ENCODE data around the gene ACSF2. TPM values are rescaled to one million over a fixed set of nuclear protein-coding genes. Genes with fewer than 3 reads are reported as not detected.

The ACSF2 gene
- total and polyA plus RNA-seq, 2 of the 13 experiments (the other 11 are each of a cell fraction or from before 2014, with no cell fraction given), result 87.3 to 109 TPM

DNA sequence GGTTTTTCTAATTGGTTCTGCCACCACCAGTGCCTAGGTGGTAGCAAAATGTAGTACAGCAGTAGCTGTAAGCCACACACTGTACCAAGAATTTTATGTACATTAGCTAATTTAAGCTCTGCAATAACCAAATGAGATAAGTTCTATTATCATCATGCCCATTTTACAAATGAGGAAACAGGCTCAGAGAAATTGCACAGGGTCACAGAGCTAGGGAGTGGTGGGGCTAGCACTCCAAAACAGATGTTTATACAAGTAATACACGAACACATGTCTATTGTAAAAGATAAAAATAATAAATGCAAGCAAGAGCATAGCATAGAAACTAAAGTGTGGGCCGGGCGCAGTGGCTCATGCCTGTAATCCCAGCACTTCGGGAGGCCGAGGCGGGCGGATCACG lies 66.2 kb downstream of the ACSF2 start:
- intact Hi-C loops (cut with micrococcal nuclease; ENCODE audit: unreplicated experiment), result no loop called here
- CTCF ChIA-PET (ENCODE audit: low intra/inter-chr PET ratio, low total read pairs), result no interaction called here
- Histone ChIP-seq H3K36me3 (replicated peaks in 1 of 2; ENCODE audit: control insufficient read depth in 1 of 2, insufficient read depth in 2 of 2, low read length in 2 of 2) (no peaks in the 10 kb centered on the region), H3K79me2 (ENCODE audit: insufficient read depth, low read length) (no peaks in the 10 kb centered on the region), H4K20me1 (ENCODE audit: insufficient read depth, low read length) (no peaks in the 10 kb centered on the region), H3K27me3 (ENCODE audit: control insufficient read depth in 1 of 2, insufficient read depth in 2 of 2, low read length in 2 of 2) (no peaks in the 10 kb centered on the region; a peak in 1 of 5 replicates), H3K4me1 (ENCODE audit: insufficient read depth, low read length) (no peaks in the 10 kb centered on the region), H3K9ac (ENCODE audit: insufficient read depth, low read depth, low read length) (no peak overlapping the region), H3K4me2 (ENCODE audit: low read depth, low read length) (no peak overlapping the region), H2AFZ (ENCODE audit: low read length) (no peak overlapping the region), H3K27ac (ENCODE audit: extremely low read length, insufficient read depth, low read length) (no peak overlapping the region), H3K9me3 (ENCODE audit: low read length) (no peaks in the 10 kb centered on the region), H3K4me3 (replicated peaks in 1 of 3; ENCODE audit: insufficient read depth in 1 of 3, low read depth in 2 of 3, low read length in 3 of 3) (no peak overlapping the region)
- TF ChIP-seq ZNF282 (IDR thresholded peaks at IDR 0.05; ENCODE audit: partially characterized antibody) (no peak), RARG (CRISPR knock-in tag; IDR thresholded peaks at IDR 0.05; ENCODE audit: low read depth) (no peak), ZFAT (CRISPR knock-in tag; conservative IDR thresholded peaks at IDR 0.05) (no peak), ONECUT2 (CRISPR knock-in tag; IDR thresholded peaks at IDR 0.05) (no peak), NRL (CRISPR knock-in tag; IDR thresholded peaks at IDR 0.05; ENCODE audit: borderline replicate concordance) (no peak), KMT2B (CRISPR knock-in tag; IDR thresholded peaks at IDR 0.05) (no peak), AKAP8 (CRISPR knock-in tag; IDR thresholded peaks at IDR 0.05) (no peak), ZNF180 (CRISPR knock-in tag; IDR thresholded peaks at IDR 0.05; ENCODE audit: borderline replicate concordance, low read depth) (no peak), RBM22 (optimal IDR thresholded peaks at IDR 0.05; ENCODE audit: low read length) (no peak), TARDBP (CRISPR knock-in tag; IDR thresholded peaks at IDR 0.05) (no peak), CBX5 (CRISPR knock-in tag; IDR thresholded peaks at IDR 0.05; ENCODE audit: borderline replicate concordance) (no peak), ZSCAN20 (CRISPR knock-in tag; IDR thresholded peaks at IDR 0.05; ENCODE audit: borderline replicate concordance) (no peak), TGIF2 (CRISPR knock-in tag; IDR thresholded peaks at IDR 0.05) (no peak)
- TF ChIP-seq, protein P1, sequence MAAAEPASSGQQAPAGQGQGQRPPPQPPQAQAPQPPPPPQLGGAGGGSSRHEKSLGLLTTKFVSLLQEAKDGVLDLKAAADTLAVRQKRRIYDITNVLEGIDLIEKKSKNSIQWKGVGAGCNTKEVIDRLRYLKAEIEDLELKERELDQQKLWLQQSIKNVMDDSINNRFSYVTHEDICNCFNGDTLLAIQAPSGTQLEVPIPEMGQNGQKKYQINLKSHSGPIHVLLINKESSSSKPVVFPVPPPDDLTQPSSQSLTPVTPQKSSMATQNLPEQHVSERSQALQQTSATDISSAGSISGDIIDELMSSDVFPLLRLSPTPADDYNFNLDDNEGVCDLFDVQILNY (CRISPR knock-in tag; conservative IDR thresholded peaks at IDR 0.05), result no peak
- TF ChIP-seq, protein P2, sequence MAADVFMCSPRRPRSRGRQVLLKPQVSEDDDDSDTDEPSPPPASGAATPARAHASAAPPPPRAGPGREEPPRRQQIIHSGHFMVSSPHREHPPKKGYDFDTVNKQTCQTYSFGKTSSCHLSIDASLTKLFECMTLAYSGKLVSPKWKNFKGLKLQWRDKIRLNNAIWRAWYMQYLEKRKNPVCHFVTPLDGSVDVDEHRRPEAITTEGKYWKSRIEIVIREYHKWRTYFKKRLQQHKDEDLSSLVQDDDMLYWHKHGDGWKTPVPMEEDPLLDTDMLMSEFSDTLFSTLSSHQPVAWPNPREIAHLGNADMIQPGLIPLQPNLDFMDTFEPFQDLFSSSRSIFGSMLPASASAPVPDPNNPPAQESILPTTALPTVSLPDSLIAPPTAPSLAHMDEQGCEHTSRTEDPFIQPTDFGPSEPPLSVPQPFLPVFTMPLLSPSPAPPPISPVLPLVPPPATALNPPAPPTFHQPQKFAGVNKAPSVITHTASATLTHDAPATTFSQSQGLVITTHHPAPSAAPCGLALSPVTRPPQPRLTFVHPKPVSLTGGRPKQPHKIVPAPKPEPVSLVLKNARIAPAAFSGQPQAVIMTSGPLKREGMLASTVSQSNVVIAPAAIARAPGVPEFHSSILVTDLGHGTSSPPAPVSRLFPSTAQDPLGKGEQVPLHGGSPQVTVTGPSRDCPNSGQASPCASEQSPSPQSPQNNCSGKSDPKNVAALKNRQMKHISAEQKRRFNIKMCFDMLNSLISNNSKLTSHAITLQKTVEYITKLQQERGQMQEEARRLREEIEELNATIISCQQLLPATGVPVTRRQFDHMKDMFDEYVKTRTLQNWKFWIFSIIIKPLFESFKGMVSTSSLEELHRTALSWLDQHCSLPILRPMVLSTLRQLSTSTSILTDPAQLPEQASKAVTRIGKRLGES (CRISPR knock-in tag; IDR thresholded peaks at IDR 0.05; ENCODE audit: borderline replicate concordance), result no peak
- TF ChIP-seq, protein P3, sequence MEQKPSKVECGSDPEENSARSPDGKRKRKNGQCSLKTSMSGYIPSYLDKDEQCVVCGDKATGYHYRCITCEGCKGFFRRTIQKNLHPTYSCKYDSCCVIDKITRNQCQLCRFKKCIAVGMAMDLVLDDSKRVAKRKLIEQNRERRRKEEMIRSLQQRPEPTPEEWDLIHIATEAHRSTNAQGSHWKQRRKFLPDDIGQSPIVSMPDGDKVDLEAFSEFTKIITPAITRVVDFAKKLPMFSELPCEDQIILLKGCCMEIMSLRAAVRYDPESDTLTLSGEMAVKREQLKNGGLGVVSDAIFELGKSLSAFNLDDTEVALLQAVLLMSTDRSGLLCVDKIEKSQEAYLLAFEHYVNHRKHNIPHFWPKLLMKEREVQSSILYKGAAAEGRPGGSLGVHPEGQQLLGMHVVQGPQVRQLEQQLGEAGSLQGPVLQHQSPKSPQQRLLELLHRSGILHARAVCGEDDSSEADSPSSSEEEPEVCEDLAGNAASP (CRISPR knock-in tag; IDR thresholded peaks at IDR 0.05; ENCODE audit: borderline replicate concordance), result no peak
- WGBS (ENCODE audit: low lambda C conversion rate), result 75% methylated on average over 8 of the region's 8 CpGs
- FAIRE-seq, result no peak
- no peak for DNase-seq (ENCODE audit: low spot score)
- in situ Hi-C loops (cut with HindIII; ENCODE audit: extremely low pct_ligation_motif_present, low pct_unique_long_range_greater_than_20kb), result no loop called here
- BruUV-seq (replicated peaks), result no TSS peak
- POLR2A ChIA-PET, result interaction anchor here (0.9 kb wide), 1 partner anchor 13 kb away, joined by 3 read pairs; no protein-coding TSS in a partner anchor
- ATAC-seq, result no peak

All from HepG2 (cell line).